ENCODE data around the gene CBLB. TPM values are rescaled to one million over a fixed set of nuclear protein-coding genes. Genes with fewer than 3 reads are reported as not detected.

The CBLB gene
- total and polyA plus RNA-seq, 9 of the 15 experiments (the other 6 are each of a cell fraction or from before 2014, with no cell fraction given): 1.8 to 8.1 (median 5.3) TPM

DNA sequence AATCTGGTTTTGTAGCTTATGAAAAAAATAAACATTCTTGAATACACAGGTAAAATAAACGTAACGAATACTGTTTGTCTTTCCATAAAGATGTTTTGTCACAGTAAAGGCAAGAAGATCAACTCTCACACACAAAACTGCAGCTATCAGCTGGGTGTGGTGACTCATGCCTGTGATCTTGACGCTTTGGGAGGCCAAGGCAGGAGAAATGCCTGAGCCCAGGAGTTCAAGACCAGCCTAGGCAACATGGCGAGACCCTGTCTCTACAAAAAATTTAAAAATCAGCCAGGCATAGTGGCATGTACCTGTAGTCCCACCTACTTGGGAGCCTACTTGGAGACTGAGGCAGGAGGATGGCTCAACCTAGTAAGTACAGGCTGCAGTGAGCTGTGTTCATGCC, 39.6 kb downstream of the CBLB start (continued):
- TF ChIP-seq ELF4 (CRISPR knock-in tag; IDR thresholded peaks at IDR 0.05) (no peak), ZNF165 (CRISPR knock-in tag; IDR thresholded peaks at IDR 0.05; ENCODE audit: borderline replicate concordance) (no peak), FOSL1 (tag; conservative IDR thresholded peaks at IDR 0.05) (peak; percentile 70), ATF7 (IDR thresholded peaks at IDR 0.05) (no peak), SREBF1 (IDR thresholded peaks at IDR 0.05; ENCODE audit: borderline replicate concordance, low read depth, low read length) (no peak), FOXJ2 (tag; IDR thresholded peaks at IDR 0.05) (no peak)
- TF ChIP-seq, protein P1, sequence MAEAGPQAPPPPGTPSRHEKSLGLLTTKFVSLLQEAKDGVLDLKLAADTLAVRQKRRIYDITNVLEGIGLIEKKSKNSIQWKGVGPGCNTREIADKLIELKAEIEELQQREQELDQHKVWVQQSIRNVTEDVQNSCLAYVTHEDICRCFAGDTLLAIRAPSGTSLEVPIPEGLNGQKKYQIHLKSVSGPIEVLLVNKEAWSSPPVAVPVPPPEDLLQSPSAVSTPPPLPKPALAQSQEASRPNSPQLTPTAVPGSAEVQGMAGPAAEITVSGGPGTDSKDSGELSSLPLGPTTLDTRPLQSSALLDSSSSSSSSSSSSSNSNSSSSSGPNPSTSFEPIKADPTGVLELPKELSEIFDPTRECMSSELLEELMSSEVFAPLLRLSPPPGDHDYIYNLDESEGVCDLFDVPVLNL (CRISPR knock-in tag; IDR thresholded peaks at IDR 0.05; ENCODE audit: low read depth): no peak
- TF ChIP-seq, protein P2, sequence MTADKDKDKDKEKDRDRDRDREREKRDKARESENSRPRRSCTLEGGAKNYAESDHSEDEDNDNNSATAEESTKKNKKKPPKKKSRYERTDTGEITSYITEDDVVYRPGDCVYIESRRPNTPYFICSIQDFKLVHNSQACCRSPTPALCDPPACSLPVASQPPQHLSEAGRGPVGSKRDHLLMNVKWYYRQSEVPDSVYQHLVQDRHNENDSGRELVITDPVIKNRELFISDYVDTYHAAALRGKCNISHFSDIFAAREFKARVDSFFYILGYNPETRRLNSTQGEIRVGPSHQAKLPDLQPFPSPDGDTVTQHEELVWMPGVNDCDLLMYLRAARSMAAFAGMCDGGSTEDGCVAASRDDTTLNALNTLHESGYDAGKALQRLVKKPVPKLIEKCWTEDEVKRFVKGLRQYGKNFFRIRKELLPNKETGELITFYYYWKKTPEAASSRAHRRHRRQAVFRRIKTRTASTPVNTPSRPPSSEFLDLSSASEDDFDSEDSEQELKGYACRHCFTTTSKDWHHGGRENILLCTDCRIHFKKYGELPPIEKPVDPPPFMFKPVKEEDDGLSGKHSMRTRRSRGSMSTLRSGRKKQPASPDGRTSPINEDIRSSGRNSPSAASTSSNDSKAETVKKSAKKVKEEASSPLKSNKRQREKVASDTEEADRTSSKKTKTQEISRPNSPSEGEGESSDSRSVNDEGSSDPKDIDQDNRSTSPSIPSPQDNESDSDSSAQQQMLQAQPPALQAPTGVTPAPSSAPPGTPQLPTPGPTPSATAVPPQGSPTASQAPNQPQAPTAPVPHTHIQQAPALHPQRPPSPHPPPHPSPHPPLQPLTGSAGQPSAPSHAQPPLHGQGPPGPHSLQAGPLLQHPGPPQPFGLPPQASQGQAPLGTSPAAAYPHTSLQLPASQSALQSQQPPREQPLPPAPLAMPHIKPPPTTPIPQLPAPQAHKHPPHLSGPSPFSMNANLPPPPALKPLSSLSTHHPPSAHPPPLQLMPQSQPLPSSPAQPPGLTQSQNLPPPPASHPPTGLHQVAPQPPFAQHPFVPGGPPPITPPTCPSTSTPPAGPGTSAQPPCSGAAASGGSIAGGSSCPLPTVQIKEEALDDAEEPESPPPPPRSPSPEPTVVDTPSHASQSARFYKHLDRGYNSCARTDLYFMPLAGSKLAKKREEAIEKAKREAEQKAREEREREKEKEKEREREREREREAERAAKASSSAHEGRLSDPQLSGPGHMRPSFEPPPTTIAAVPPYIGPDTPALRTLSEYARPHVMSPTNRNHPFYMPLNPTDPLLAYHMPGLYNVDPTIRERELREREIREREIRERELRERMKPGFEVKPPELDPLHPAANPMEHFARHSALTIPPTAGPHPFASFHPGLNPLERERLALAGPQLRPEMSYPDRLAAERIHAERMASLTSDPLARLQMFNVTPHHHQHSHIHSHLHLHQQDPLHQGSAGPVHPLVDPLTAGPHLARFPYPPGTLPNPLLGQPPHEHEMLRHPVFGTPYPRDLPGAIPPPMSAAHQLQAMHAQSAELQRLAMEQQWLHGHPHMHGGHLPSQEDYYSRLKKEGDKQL (CRISPR knock-in tag; IDR thresholded peaks at IDR 0.05; ENCODE audit: borderline replicate concordance): no peak

All from K562 (cell line).